ENCODE measurements around the gene TRAPPC14.
"Not testable (repeated sequence)": the region's sequence is repeated elsewhere in the genome, so short reads cannot be mapped to it uniquely, and the experiment has no call there.

The TRAPPC14 gene

DNA sequence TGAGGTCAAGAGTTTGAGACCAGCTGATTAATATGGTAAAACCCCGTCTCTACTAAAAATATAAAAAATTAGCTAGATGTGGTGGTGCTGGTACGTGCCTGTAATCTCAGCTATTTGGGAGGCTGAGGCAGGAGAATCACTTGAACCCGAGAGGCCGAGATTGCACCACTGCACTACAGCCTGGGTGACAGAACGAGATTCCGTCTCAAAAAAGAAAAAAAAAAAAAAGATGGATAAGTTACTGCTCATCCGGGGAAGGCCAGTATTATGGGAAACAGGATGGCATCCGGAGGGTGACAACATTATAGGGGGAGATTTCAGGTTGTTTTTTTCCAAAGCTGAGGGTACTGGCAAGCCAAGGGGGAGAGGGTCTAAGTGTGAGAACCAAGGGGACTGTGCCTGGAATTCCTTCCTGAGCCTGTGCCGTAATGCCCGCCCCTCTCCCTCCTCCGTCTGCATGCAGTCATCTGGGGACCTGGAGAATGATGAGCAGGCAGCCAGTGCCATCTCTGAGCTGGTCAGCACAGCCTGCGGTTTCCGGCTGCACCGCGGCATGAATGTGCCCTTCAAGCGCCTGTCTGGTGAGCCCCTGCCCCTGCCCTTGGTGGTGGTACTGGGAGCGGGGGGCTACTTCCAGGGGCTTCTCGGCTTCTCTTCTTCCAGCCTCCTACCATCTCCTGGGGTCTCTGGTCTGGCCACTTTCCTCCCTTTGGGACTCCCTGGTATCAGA, 5.4 kb downstream of the TRAPPC14 start:
- DNase-seq: no peak

DNA sequence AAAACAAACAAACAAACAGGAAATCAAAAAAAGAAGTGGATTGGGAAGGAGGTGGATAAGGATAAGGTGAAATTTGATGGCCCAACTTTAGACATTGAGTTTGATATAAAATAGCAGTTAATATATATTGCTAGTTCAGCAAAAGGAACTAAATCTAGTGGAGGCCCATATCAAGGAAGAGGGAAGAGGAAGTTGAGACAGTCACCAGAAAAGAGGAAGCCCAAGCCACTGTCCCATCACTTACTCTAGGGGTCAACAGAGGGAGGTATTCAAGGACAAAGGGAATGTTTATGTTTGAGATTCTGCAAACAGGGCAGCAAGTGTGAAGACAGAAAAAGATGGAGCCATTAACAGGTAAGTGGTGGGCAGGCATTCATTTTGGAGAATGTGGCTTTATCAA, 6.1 kb downstream of the TRAPPC14 start:
- DNase-seq: peak in 1 of 2 donors; percentile 32

DNA sequence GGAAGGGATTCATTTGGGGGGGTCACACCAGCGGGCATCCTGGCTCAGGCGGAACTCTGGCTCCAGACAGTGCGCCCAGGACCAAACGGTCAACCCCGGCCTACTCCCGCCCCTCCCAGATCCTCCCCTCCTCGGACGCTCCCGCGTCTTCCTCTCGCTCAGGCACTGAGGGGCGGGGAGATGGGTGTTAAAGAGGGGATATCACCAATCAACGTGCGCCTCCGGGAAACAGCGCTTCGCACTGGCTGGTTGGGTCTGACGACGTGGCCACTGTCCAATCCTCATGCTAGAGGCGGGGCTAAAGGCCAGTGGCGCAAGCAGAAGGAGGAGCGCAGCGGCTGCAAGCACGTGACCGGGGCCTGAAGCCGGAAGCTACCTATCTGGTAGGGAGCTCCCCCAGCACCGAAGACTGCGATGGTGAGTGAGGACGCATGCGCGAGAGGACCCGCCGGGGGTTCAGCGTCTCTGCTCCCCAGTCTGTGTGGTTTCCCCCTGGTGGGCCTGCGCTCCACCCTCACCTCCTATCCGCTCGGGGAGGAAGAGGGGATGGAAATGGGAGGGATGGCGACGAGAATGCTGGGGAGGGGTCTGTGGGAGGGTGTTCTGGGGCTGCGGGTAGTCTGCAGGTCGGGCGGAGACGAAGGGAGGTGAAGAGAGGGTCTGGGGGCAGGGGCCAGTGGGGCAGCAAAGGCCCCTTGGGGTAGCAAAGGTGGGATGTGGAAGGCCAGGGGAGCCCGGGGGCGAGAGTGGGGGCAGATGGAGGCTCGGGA, 9.8 kb downstream of the TRAPPC14 start, which contains the start of gene LAMTOR4:
LAMTOR4 (plus strand) TSS at position 360 of the 770 bp plus-strand sequence; CDS start at position 415, 55 bp downstream.
- peak; percentile 80 to 96 for DNase-seq

DNA sequence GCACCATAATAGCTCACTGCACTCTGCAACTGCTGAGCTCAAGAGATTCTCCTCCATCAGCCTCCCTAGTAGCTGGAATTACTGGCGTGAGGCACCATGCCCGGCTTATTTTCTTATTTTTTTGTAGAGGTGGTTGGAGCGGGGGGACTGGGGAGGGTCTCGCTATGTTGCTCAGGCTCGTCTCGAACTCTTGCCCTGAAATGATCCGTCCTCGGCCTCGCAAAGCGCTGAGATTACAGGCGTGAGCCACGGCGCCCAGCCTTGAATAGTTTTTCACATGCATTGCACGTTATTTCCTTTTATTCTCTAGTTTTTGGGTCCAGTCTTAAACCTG, 10.3 kb downstream of the TRAPPC14 start:
- DNase-seq: no peak

DNA sequence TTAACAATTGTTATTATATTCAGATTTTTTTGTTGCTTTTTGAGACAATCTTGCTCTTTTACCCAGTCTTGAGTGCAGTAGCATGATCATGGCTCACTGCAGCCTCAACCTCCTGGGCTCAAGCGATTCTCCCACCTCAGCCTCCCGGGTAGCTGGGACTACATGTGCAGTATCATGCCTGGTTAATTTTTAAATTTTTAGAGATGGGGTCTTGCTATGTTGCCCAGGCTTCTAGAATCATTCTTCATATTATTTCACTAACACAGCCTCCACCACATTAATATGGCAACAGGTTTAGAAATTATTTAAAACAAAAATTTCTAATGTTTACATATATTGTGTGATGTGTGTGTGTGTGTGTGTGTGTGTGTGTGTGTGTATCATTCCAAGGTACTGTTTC, 11.2 kb downstream of the TRAPPC14 start:
- no peak for DNase-seq

DNA sequence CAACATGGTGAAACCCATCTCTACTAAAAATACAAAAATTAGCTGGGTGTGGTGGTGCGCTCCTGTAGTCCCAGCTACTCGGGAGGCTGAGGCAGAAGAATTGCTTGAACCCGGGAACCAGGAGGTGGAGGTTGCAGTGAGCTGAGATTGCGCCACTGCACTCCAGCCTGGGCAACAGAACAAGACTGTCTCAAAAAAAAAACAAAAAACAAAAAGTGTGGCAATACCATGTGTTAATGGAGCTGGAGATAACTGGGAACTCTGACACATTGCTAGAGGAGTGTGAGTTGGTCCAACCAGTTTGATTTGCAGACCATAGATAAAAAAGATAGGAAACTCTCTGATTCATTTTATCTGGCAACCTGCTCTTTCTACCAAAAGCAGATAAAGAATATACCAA, 12.2 kb downstream of the TRAPPC14 start:
- DNase-seq: not testable (repeated sequence)

DNA sequence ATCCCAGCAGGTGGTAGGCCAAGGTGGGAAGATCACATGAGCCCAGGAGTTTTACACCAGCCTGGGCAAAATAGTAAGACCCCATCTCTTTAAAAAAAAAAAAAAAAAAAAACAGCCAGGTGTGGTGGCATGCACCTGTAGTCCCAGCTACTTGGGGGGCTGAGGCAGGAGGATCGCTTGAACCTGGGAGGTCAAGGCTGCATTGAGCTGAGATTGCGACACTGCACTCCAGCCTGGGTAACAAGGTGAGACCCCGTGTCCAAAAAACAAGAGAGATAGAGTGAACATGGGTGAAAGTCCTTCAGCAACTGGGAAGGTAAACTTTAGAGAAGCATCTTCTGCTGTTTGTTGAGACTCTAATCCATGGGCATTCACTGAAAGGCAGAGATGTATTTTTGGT, 16.1 kb downstream of the TRAPPC14 start:
- DNase-seq: no peak

DNA sequence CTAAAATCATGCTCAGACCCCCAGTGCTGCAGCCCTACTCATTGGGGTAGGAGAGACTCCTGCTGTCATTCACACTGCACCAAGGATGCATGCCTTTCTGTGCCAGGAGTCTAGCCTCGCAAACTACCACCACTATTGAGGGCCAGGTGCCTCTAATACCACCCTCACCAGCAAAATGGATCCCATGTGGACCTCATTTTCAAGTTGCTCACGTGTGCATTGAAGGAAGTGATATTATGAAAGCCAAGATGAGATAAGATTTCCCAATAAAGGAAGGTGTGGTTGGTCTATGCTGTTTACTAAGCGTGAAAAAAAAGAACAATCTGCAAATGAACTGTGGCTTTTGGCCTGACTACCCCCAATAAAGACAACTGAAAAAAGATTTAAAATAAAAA, 17.0 kb downstream of the TRAPPC14 start:
- no peak for DNase-seq

DNA sequence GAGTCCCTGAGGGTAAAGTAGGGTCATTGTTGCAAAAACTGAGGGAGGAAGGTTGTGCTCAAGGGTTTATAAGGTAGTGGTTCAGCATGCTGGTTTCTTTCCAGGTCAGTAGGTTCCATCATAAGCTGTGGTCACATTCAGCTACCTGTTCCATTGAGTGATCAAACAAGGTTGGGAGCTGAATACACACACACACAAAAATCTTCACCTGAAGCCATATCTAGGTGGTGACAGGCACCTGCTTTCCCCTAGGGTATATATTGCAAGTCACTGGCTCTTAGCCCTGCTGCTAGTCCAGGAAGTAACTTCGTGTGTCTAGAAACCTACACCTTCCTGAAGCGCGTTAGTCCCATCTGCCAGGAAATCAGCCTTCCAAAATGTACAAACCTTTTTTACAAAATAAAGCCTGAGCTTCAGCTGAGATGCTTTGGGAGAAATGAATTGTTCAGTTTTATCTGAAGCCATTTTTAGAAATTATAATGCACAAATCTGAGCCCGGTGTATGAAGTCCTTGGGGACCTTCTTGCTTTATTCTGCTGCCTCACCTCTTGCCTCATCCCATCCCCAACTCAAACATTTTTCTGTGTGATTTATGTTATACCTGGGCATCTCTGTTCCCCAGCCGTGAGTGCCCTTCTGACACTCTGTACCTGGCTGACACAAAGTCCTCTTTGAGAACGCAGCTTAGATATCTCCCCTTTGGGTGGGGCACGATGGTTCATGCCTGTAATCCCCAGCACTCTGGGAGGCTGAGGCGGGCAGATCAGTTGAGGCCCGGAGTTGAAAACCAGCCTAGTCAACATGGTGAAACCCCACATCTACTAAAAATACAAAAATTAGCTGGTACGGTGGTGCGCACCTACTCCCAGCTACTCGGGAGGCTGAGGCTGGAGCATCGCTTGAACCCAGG, 20.4 kb downstream of the TRAPPC14 start:
- no peak for DNase-seq

DNA sequence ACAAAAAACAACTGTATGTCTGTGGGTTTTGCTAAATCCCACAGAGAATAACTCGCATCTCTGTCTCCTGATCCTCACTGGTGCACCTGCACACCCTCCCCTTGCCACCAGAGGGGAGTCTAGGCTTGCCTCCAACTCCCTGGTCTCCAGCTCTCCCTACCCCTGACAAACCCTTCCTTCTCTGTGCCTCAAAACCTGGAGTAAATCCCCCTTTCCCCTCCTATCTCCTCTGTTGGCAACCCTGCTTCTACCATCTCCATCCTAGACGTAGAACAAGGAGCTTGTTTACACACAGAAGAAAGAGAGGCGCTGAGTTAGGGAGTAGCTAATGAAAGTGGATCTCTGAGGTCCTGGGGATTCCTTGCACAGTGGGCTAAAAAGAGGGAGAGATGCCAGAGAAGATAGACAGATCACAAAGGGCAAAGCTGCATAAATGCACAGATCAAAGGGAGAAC, 25.8 kb downstream of the TRAPPC14 start:
- peak in 1 of 2 donors; percentile 38 for DNase-seq

DNA sequence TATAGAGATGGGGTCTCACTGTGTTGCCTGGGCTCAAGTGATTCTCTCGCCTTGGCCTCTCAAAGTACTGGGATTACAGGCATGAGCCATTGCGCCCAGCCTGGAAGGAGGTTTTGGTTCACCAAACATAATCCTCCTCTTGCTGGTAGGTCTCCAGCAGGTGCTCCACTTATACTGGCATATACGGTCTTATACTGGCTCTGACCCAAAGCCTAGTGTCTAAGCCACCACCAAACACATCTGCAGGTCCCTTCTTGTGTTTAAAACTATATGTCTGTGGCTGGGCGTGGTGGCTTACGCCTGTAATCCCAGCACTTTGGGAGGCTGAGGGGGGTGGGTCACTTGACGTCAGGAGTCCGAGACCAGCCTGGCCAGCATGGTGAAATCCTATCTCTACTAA, 26.4 kb downstream of the TRAPPC14 start:
- DNase-seq: no peak

DNA sequence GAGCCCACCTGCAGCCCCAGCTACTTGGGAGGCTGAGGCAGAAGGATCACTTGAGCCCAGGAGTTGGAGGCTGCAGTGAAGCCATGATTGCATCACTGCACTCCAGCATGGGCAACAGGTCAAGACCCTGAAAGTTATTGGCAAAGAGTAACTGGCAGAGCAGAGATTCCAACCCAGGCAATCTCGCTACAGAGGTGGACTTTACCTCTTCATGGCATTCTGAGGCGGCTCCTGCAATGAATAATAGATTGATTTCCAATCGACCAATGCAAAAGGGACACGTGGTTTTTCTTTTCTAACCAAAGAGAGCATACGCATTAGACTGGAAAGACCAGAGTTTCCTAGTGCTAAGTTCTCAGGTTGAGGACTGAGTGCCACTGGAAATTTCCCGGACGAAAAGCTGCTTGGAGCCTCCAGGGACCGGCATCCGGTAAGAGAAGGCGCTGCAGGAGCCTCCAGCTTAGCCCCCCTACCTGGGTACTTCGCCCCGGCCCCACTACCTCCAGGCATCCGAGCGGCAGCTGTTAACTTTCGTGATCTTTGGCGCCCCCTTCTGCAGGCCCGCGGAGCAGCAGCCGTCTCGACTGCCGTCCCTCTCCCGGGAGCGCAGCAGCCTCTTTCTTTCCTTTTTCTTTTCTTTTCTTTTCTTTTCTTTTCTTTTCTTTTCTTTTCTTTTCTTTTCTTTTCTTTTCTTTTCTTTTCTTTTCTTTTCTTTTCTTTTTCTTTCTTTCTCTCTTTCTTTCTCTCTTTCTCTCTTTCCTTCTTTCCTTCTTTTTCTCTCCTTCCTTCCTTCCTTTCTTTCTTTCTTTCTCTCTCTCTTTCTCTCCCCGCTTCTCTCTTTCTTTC, 27.7 kb downstream of the TRAPPC14 start:
- DNase-seq: peak; percentile 40 to 57

DNA sequence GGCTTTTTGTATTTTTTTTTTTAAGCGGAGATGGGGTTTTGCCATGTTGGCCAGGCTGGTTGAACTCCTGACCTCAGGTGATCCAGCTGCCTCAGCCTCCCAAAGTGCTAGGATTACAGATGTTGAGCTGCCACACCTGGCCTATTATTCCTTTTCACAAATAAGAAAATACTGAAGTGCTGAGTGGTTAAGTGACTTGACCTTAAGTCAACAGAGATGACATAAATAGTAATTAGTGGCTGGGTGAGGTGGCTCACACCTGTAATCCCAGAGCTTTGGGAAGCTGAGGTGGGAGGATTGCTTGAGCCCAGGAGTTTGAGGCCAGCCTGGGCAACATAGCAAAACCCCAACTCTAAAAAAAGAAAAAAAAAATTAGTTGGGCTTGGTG, 28.3 kb downstream of the TRAPPC14 start:
- DNase-seq: not testable (repeated sequence)

DNA sequence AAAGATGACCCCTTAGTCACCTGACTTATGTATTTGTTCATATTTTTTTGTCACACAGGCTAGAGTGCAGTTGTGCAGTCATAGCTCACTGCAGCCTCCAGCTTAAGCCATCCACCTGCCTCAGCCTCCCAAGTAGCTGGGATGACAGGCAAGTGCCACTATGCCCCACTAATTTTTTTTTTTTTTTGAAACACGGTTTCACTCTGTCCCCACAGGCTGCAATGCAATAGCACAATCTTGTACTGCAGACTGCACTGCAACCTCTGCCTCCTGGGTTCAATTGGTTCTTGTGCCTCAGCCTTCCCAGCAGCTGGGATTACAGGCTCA, 29.9 kb downstream of the TRAPPC14 start:
- no peak for DNase-seq

DNA sequence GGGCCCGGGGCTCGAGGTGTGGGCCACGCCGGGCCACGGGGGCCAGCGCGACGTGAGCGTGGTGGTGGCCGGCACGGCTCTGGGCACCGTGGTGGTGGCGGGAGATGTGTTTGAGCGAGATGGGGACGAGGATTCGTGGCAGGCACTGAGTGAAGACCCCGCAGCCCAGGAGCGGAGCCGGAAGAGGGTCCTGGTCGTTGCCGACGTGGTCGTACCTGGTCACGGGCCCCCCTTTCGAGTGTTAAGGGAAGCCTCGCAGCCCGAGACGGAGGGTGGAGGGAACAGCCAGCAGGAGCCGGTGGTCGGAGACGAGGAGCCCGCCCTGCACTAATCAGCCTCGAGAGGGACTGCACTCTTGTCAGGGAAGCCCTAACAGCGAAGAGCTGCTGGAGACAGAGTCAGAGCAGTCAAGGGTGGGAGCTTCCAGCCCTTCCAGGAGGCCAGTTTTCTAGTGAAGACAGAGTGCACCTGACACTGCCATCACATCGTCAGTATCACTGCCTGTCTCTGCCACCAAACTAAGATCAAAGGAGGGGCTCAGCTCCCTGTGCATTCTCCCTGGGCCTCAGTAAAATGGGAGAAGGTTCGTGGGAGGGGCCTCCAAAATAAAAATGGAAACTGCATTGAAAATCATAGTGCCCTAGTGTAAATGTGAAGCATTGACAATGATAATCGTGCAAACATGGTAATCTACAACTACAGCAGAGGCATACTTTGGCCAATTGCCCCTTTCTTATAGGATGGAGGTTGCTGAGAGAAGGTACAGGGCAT, 30.5 kb downstream of the TRAPPC14 start:
- DNase-seq: peak in 1 of 2 donors; percentile 26

DNA sequence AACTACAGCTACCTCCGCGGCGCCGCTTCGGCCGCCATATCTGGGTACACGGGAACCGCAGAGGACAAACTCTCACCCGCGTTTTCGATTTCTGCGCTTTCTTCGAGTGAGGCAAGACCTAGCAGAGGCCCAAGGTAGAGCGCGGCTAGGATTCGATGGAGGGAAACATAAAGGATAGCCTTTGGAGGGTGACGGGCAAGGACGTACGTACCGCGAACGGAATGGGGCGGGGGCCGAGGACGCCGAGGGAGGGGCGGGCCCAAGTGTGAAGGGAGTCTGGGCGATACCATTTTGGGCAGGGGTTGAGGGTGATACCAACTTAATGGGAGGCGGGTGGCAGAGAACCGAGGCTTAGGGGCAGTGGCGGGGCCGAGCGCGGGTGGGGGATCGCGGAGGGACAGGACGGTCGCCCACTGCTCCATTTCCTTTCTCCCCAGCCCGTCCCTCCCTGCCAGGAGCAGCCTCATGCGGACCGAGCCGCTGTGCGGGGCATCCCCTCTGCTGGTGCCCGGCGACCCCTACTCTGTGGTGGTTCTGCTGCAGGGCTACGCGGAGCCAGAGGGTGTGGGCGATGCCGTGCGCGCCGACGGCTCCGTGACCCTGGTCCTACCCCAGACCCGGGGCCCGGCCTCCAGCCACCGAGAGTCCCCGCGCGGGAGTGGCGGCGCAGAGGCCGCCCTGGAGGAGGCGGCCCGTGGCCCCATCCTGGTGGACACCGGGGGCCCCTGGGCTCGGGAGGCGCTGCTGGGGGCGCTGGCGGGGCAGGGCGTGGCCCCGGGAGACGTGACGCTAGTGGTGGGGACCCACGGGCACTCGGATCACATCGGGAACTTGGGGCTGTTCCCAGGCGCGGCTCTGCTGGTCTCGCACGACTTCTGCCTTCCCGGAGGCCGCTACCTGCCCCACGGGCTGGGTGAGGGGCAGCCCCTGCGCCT, 31.3 kb downstream of the TRAPPC14 start, which contains the start of gene MBLAC1:
MBLAC1 (plus strand) TSS at position 37 of the 935 bp plus-strand sequence; CDS start at position 466, 429 bp downstream.
- DNase-seq: peak; percentile 80 to 84

DNA sequence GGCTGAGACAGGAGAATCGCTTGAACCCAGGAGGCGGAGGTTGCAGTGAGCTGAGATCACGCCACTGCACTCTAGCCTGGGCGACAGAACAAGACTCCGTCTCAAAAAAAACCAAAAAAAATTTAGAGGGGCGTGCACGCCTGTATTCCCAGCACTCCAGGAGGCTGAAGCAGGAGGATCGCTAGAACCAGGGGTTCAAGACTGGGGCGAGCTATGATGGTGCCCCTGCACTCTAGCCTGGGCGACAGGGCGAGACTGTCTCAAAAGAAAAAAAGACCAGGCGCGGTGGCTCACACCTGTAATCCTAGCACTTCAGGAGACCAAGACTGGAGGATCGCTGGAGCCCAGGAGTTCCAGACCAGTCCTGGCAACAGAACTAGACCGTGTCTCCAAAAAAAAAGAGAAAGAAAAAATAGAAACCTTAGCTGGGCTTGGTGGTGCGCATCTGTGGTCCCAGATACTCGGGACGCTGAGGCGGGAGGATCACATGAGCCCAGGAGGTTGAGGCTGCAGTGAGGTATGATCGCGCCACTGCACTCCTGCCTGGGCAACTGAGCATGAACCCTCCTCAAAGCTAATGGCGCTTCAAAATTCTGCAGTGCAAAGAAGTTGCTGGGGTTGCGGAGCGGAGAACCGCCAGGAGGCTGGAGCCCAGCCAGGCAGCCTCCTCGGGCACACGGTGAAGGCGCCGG, 32.1 kb downstream of the TRAPPC14 start:
- DNase-seq: no peak

DNA sequence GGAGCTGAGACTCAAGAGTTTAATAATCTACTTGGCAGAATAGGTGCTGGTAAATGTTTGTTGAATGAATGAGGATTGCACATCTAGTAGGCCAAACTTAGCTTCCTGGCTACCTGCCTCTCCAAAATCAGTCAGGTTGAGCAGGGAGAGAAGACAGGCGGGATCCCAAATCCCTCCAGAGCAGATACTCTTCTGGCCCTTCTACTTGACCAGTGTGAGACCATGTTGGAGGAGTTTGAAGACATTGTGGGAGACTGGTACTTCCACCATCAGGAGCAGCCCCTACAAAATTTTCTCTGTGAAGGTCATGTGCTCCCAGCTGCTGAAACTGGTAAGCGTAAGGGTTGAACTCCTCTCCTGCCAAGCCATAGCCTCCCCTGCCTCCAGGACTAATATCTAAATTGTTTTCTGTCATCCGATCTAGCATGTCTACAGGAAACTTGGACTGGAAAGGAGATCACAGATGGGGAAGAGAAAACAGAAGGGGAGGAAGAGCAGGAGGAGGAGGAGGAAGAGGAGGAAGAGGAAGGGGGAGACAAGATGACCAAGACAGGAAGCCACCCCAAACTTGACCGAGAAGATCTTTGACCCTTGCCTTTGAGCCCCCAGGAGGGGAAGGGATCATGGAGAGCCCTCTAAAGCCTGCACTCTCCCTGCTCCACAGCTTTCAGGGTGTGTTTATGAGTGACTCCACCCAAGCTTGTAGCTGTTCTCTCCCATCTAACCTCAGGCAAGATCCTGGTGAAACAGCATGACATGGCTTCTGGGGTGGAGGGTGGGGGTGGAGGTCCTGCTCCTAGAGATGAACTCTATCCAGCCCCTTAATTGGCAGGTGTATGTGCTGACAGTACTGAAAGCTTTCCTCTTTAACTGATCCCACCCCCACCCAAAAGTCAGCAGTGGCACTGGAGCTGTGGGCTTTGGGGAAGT, 34.0 kb downstream of the TRAPPC14 start:
- no peak for DNase-seq

All from bone marrow (tissue), 2 donors.